HG03520 (cell line): ENCODE results near the gene PPP1R2.

ENCODE experiments used
- ATAC-seq: cut with Tn5 transposase; IDR thresholded peaks from one replicate; pipeline ENCODE4 v1.9.1; 2021; ENCODE audit warnings: mild to moderate bottlenecking, moderate library complexity; ENCODE audit not compliant: unreplicated experiment

Gene PPP1R2

GRCh38 chr3:195568630-195569029, 25.5 kb upstream of the PPP1R2 start:
- ATAC-seq: no peak

DNA sequence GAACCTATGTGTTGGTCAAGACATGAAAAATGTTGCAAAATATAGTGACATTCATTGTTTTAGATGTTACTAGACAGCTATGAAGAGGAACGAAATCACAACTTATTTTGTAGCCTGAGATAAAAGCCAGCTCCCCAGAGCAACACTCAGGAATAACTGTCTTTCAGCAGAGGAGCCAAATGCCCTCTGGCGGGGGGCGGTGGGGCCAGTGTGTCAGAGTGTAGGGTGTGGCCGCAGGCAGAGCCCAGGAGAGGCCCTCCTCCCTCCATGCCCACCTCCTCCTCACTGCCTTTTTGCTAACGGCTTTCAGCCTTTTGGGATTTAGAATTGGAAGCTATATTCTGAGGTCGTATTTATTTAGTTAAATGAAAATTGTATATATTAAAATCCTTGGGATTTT, 23.7 kb upstream of the PPP1R2 start:
- no peak for ATAC-seq

- no peak for ATAC-seq
Observed at GRCh38 chr3:195565716-195566115, 22.6 kb upstream of the PPP1R2 start.

DNA sequence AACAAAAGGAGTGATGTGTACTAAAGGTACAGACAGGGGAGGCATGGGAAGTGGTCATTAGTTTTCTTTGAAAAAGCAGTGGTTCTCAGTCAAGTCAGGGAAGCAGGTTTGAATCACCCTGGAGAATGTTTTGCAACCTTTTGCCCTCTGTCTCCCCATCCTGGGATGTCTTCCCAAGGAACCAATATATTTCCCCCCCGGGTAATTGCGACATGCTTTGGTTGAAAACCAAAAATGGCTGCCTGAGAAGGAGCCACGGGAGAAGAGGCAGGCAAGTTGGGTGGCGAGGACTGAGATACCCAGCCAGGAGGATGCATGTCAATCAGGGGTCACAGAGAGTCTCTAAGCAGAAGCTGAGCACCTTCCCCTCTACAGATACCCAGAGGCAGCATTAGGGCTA, 20.2 kb upstream of the PPP1R2 start:
- no peak for ATAC-seq

GRCh38 chr3:195559723-195560409, 16.7 kb upstream of the PPP1R2 start:
- ATAC-seq: no peak

DNA sequence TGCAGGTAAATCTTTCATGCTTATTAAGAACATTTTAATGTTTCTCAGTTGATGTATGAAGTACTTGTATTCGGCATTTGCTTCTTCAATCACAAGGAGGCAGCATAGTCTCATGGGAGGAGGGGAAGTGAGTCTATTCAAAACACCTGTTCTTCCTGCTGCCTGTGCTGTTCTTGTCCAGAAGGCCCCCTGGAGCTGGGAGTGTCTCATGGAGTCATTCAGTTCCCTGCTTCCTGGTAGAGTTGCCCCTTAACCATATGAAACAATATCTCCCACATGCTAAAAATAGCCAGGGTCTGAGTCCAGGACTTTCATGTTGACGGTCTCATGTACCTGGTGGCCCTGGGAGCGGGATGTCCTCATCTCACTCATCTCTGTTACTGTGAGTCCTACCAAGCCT, 15.5 kb upstream of the PPP1R2 start:
- ATAC-seq: no peak

DNA sequence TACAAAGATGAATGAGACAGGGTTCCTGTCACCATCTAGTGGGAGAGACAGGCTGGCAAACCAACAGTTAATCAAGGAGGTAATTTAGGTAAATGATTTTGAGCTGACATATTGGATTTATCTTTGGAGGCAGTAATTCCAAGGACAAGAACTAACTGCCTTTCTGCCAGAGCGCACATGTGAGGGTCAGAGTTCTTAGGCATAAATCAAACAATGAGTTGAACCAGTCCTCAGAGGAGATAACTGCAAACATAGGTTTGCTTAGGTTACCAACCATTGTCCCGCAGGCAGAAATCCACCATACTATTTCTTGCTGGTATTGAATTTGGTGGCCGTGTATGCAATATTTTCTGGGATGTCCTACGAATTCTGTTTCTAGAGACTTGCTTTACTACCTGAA, 14.2 kb upstream of the PPP1R2 start:
- no peak for ATAC-seq

DNA sequence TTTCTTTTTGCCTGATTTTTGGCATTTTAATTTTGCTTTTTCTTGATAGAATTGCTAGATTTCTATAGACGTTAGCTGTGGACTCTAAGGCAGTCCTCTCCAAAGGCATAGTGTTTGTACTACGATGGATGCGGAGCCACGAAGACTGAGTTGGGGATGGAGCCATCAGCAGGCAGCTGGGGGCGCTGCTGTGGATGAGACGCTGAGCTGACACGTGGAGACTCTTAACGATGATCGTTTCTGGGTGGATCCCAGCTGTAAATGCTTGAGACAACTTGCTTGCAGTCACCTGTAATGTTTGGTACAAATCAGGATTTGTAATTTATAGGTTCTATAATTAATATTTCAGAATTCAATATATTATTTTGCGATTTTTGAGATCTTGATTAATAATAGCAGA, 13.3 kb upstream of the PPP1R2 start:
- ATAC-seq: no peak

DNA sequence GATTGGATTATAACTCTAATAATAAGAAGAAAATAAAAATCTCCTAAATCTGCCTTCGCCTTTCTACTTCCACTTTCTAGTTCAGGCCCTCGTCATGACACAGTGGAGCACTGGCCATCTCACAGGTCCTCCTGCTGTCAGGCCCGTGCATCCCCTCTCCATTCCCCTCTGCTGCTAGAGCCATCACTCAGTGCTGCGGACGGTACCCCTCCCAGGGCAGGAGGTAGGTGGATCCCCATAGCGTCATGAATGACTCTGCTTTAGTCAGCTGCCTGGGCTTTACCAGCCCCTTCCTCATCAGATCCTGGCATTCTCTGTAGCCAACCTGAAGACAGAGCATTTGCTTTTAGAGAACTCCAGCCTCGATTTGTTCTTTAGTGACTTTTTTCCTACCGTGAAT, 12.0 kb upstream of the PPP1R2 start:
- no peak for ATAC-seq

DNA sequence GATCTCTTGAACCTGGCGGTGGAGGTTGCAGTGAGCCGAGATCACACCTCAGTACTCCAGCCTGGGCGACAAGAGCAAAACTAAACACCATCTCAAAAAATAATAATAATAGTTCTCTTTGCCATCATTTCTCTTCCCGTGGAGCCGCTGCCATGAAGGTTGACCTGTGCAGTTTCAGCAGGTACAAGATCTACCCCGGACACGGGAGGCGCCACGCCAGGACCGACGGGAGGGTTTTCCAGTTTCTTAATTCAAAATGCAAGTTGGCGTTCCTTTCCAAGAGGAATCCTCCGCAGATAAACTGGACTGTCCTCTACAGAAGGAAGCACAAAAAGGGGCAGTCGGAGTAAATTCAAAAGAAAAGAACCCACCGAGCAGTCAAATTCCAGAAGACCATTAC, 11.3 kb upstream of the PPP1R2 start:
- no peak for ATAC-seq

DNA sequence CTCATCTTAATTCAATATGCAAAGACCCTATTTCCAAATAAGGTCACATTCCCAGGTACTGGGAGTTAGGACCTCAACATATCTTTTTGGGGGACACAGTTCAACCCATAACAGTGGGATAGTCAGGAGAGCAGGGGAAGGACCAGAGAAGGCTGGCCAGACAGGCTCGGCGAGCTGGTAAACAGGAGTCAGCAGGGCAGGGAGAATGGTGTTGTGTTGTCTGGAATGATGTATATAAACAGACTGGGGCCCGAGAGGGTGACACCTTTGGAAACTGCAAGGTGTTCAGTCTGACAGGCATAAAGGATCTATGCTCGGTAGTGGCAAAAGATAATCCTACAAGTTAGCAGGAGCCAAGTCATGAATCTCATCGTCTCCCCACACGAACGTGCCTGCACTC, 10.1 kb upstream of the PPP1R2 start:
- ATAC-seq: no peak

GRCh38 chr3:195551381-195551978, 8.4 kb upstream of the PPP1R2 start:
- no peak for ATAC-seq

GRCh38 chr3:195550723-195551122, 7.6 kb upstream of the PPP1R2 start:
- no peak for ATAC-seq

- peak; percentile 56 for ATAC-seq
Observed at GRCh38 chr3:195549931-195550519, 6.9 kb upstream of the PPP1R2 start.

DNA sequence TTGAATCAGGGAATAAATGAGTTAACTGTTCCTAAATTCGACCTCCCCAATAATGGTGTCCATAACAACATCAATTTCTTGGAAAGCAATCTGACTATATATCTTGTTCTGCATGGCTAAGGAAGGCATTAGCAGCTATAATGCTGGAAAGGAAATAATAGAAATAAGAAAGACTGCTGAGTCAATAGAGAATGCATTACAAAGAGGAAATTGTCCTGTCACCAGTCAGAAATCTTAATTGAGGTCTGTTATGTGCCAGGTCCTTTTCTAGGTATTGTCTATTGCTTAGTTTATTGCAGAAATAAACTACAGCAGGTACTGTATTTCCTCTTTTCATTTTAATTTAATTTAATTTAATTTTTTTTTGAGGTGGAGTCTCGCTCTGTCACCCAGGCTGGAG, 5.9 kb upstream of the PPP1R2 start:
- ATAC-seq: no peak

DNA sequence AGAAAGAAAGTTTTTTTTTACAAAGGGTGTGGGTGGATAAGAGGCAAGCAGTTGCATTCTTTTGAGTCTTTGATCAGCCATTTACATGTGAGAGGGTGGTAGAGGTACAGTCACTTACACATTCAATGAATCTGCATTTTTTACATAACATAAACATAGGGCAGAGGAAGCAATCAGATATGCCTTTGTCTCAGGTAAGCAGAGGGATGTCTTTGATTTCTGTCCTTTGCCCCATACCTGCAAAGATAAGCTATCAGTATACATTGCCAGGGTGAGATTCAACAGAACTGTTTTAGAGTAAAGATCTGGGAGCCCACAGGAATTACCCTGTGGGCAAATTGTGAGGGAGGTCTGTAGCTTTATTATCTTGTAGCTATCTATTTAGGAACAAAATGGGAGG, 5.4 kb upstream of the PPP1R2 start:
- ATAC-seq: no peak

DNA sequence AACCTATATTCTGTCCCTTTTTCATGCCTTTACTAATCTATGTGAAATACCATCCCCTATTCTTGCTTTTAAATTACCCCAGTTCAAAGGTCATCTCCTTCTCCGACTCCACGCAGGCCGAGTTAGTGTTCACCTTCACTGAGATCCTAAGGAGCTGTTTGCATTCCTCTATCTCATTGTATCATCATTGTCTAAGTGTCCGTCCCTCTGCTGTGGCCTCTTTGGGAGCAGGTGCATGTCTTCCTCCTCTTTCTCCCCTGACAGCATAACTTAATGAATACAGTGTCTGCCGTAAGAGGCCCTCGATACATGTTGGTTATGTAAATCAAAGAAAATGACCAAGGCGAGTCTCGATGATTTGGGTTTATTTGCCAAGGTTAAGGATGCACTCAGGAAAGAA, 4.9 kb upstream of the PPP1R2 start:
- ATAC-seq: no peak

- no peak for ATAC-seq
Observed at GRCh38 chr3:195546130-195546560, 3.0 kb upstream of the PPP1R2 start.

GRCh38 chr3:195544634-195545033, 1.5 kb upstream of the PPP1R2 start:
- no peak for ATAC-seq

DNA sequence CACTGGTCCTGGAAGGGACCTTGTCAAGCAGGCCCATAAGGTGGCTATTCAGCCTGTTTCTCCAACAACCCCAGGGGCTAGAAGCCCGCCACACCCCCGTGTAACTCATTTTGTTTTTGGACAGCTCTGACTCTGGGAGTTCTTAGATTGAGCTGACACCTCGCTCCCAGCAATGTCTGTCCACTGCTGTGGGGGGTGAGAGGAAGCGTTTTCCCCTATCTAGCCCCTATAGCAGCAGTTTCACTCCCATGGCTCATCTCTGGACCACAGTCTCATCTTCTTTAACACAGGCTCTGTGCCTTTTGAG, 1.1 kb upstream of the PPP1R2 start:
- ATAC-seq: no peak

- no peak for ATAC-seq
Observed at GRCh38 chr3:195543500-195544229, 540 bp upstream of the PPP1R2 start.

GRCh38 chr3:195542316-195542697, 818 bp downstream of the PPP1R2 start:
- ATAC-seq: no peak
